ENCODE measurements around the gene PI4KA.
"Not testable (repeated sequence)": the region's sequence is repeated elsewhere in the genome, so short reads cannot be mapped to it uniquely, and the experiment has no call there.

The PI4KA gene

GRCh38 chr22:20858615-20859416 lies at the start of gene PI4KA, which contains the start of gene SNAP29:
Gene PI4KA, minus strand, starts transcription at chr22:20858811. Its CDS starts 86 bp downstream, at chr22:20858725.
Gene SNAP29, plus strand, starts transcription at chr22:20859007. Its CDS starts 104 bp downstream, at chr22:20859111.
- peak; percentile 90 for DNase-seq

DNA sequence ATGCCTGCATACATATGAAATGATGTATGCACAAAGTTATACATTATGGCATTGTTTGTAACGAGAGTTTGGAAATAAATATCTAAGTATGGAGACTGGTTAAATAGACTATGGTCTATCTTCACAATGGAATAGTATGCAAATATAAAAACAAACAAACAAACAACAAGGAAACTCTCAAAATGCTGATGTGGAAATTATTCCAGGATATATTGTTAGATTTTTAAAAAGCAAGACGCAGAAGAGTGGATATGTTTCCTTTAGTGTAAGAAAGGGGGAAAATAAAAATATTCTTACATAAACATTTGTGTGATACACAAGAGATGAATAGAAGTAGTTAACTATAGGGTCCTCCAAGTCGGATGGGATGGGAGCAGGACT lies 47.8 kb upstream of the PI4KA start:
- no peak for DNase-seq

GRCh38 chr22:20905415-20906386 lies 47.1 kb upstream of the PI4KA start:
- no peak for DNase-seq

DNA sequence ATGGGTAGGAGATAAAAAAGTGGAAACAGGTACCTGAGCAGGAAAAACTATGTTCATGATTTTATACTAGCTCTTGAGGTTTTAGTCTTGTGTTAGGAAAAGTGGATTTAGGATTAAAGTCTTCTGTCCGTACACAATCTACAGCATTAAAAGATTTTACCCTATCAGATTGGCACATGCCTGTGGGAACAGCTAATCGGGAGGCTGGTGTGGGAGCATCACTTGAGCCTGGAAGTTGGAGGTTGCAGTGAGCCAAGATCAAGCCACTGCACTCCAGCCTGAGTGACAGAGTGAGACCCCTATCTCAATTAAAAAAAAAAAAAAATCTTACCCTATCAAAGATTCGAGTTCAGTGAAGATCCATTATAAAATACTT lies 46.4 kb upstream of the PI4KA start:
- DNase-seq: no peak

- DNase-seq: peak; percentile 31
Observed at GRCh38 chr22:20904008-20904979, 45.7 kb upstream of the PI4KA start.

- DNase-seq: no peak
Observed at GRCh38 chr22:20903093-20903492, 44.5 kb upstream of the PI4KA start.

DNA sequence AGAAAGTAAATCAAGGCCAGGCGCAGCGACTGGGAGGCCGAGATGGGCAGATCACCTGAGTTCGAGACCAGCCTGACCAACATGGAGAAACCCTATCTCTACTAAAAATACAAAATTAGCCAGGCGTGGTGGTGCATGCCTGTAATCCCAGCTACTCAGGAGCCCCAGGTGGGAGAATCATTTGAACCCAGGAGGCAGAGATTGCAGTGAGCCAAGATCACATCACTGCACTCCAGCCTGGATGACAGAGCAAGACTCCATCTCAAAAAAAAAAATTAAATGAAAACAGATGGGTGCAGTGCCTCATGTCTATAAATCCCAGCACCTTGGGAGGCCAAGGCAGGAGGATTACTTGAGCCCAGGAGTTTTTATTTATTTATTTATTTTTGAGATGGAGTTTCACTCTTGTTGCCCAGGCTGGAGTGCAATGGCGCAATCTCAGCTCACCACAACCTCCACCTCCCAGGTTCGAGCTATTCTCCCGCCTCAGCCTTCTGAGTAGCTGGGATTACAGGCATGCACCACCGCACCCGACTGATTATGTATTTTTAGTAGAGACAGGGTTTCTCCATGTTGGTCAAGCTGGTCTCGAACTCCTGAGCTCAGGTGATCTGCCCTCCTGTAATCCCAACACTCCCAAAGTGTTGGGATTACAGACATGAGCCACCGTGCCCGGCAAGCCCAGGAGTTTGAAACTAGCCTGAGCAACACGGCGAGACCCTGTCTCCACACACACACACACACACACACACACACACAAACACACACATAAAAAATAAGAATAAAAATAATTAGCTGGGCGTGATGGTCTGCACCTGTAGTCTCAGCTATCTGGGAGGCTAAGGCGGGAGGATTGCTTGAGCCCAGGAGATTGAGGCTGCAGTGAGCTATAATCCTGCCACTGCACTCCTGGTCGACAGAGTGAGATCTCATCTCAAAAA lies 42.8 kb upstream of the PI4KA start:
- not testable (repeated sequence) for DNase-seq

- peak; percentile 6 for DNase-seq
Observed at GRCh38 chr22:20899827-20900423, 41.3 kb upstream of the PI4KA start.

GRCh38 chr22:20897737-20898136 lies 39.1 kb upstream of the PI4KA start:
- not testable (repeated sequence) for DNase-seq

- no peak for DNase-seq
Observed at GRCh38 chr22:20890975-20891374, 32.4 kb upstream of the PI4KA start.

- no peak for DNase-seq
Observed at GRCh38 chr22:20889904-20890540, 31.4 kb upstream of the PI4KA start.

DNA sequence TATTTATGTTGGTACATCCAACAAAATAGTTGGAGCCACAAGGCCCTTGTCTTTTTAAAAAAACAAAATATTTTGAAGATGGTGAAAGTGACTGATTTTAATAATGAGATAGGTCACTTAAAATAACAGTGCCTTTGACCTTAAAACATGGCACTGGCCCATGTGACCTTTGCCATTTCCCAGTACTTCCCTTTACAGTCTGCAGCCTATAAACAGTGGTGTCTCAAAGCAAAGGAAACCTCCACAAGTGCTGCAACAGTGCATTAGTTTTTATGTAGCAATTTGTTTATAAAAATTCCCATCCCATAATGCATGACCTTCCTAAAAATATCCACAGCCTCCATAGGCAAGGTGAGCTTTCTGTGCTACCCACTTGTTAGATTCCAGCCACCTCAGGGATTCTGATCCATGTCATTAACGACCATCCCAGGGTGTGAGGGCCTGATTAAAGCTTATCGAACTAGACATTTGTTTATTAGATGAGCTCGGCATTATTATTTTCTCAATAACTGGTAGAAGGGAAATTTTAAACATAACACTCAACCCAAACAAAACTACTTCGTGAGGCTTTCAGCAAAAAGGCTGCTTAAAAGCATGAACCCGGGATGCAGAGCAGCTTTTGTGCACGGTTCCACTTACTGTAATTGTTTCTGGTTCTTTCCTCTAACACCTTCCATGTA lies 30.6 kb upstream of the PI4KA start:
- DNase-seq: no peak

DNA sequence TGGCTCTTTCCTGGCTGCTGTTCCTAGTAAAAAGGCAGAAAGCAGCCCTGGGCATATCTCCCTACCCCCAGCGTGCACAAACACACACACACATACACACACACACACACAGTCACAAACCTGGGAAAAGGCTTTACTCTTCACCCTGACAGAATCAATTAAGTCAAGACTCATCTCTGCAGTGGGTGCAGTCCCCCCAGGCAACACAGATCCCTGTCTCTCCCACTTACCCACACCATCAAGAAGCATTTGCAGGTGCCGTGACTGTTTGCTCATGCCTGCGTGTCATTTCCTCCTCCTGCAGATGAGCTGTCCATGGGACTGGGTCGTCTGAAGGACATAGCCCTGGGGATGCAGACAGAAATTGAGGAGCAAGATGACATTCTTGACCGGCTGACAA lies 28.8 kb upstream of the PI4KA start:
- DNase-seq: no peak

DNA sequence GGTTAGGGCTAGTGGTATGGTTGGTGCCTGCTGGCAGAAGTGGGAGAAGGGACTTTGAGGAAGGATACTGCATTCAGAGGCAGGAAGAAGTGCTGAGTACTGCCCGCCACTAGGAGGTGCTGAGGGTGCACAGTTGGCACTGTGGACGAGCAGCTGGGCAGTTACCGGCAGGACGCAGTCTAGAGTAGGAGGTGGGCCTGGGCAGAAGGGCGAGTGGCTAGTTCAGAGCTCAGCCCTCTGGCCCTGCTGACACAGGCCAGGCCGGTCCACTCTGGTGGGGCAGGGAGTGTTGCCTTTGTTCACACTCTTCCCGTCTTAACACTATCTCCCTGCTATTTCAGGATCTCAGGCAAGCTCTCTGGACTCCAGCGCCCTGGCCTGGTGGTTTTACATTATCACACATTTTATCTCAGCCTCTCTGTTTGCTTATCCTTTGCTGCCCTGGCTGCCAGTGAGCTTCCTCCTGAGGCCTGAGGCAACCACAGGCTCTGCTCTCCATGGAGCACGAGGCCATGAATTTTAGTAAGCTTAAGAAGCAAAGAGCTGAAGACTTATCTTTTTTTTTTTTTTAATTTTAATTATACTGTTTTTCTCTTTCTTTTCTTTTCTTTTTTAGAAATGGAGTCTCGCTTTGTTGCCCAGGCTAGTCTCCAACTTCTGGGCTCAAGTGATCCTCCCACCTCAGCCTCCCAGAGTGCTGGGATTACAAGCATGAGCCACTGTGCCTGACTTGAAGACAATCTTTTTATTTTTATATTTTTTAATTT lies 27.1 kb upstream of the PI4KA start:
- DNase-seq: peak; percentile 80

- DNase-seq: no peak
Observed at GRCh38 chr22:20885017-20885556, 26.5 kb upstream of the PI4KA start.

GRCh38 chr22:20884454-20884853 lies 25.8 kb upstream of the PI4KA start:
- DNase-seq: no peak

DNA sequence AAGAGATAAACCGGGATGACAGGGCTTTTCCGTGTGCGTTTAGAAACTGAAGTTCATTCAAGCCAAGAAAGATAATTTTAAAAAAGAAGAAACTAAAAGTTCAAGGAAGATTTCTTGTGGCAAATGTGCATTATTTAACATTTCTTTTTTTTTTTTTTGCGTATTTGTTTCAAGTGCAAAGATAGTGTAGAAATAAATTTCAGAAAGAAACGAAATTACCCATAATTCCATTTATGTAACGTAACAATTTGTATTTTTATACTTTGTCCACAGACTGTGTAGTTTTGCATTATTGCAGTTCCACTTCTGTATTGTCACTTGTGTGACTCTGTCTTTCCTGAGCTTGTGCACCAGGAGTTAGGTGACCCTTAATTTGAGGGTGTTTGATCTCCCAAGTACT lies 24.2 kb upstream of the PI4KA start:
- DNase-seq: no peak

Data from GF-D8 (cell line).